MM.1S (cell line): ENCODE measurements around the gene SPAG16.

Experiments used
- CTCF ChIP-seq: fragments of 300-600 bp; sonication (generic); IDR thresholded peaks from 2 replicates; pipeline ENCODE4 v1.5.1; 2016; ENCODE audit warnings: antibody characterized with exemption, low read length, mixed read lengths
- EZH2 ChIP-seq: fragments of 300-600 bp; sonication (generic); optimal IDR thresholded peaks from 2 replicates; pipeline ENCODE3; 2017; ENCODE audit warnings: low read depth, mild to moderate bottlenecking, antibody characterized with exemption, low read length, mixed read lengths

- TF ChIP-seq CTCF (no peak), EZH2 (no peak)
Observed at GRCh38 chr2:213691351-213691750, 407.1 kb downstream of the SPAG16 start.
